AG04450 (cell line): ENCODE measurements around the gene HOXA9. TPM values are rescaled to one million over a fixed set of nuclear protein-coding genes. Genes with fewer than 3 reads are reported as not detected.

Experiments used
- CTCF ChIA-PET: fragments of 300-600, 350-600 bp; formaldehyde crosslinking; extraction: SDS; loops from one replicate; lab custom pipeline; 2022; ENCODE audit warnings: antibody characterized with exemption, inconsistent platforms; lab: Charles Lee
- POLR2A ChIA-PET: fragments of 350-600 bp; formaldehyde crosslinking; extraction: SDS; loops from one replicate; lab custom pipeline; 2021; ENCODE audit warnings: antibody characterized with exemption, inconsistent platforms; lab: Yijun Ruan, JAX
- DNase-seq: peaks from one replicate; pipeline ENCODE4 v3.0.0-alpha.2; 2011; ENCODE audit warnings: low read depth, low spot score
- H3K27ac ChIP-seq: one replicate; pipeline ENCODE4 v1.5.1; 2012; ENCODE audit warnings: low read depth, low read length, control low read depth
- H3K27me3 ChIP-seq: one replicate; pipeline ENCODE4 v1.6.0; 2012; ENCODE audit warnings: low read length; ENCODE audit not compliant: control insufficient read depth, insufficient read depth
- H3K4me3 ChIP-seq: 2 replicates; pipeline ENCODE4 v1.5.1; 2011; ENCODE audit warnings: mild to moderate bottlenecking, low read depth, low read length, control low read depth
- H3K9me3 ChIP-seq: 2 replicates; pipeline ENCODE4 v1.5.1; 2012; ENCODE audit warnings: low read length; ENCODE audit not compliant: control insufficient read depth, insufficient read depth
- polyA plus RNA-seq: library from polyadenylated mRNA; depleted of rRNA; stranded (reverse); fragments of >200 nt; gene quantifications from 2 replicates; pipeline ENCODE4 v1.2.3, GENCODE V29; 2011
- TF ChIP-seq, protein P1 (sequence below): IDR thresholded peaks from 2 replicates; pipeline ENCODE4 v1.5.1; 2011; ENCODE audit warnings: low read depth, low read length, control low read depth, inconsistent platforms

Gene HOXA9
- polyA plus RNA-seq, 1 experiment = 1.5 TPM

DNA sequence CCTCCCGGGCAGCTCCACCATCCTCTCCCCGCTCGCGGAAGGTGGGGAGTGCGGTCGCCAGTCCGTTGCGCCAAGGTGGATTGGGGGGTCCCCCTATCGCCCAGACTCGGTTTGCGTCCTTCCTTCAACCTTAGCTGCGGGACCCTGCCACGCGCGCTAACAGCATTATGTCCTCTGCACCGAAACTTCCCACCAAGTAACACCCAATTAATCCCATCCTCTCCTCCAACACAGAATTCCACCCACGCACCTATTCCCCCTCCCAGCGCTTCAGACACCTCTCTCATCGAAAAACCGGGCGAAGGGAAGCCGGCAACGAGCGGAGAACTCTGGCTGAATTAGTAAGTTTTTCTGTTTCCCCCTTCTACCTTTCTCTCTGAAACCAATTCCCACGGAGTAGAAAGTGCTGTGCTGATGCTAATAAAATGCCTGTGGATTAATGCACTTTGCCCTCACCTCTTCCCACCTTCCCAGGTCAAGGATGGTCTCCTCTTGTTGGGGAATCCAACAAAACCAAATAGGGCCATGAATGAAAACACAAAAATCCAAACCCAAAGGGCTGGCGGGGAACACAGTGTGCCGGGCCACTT, 13.9 kb downstream of the HOXA9 start:
- Histone ChIP-seq H3K9me3 (peaks cover 2% of the 10 kb centered on the region; the same call in 1 of the 2 replicates), H3K27me3 (peaks cover 6% of the 10 kb centered on the region), H3K27ac (peak overlapping the region; percentile 69), H3K4me3 (peak overlapping the region; percentile 73)
- ChIA-PET CTCF (interaction anchor here (0.8 to 5.6 kb wide), 13 partner anchors 10 to 953 kb away, joined by 3 to 24 read pairs (median 4); no protein-coding TSS in a partner anchor), POLR2A (interaction anchor here (0.6 to 2.1 kb wide), 6 partner anchors 31 to 951 kb away, joined by 3 to 5 read pairs (median 3); partner anchors contain the start of genes CBX3 and HNRNPA2B1)
- TF ChIP-seq, protein P1, sequence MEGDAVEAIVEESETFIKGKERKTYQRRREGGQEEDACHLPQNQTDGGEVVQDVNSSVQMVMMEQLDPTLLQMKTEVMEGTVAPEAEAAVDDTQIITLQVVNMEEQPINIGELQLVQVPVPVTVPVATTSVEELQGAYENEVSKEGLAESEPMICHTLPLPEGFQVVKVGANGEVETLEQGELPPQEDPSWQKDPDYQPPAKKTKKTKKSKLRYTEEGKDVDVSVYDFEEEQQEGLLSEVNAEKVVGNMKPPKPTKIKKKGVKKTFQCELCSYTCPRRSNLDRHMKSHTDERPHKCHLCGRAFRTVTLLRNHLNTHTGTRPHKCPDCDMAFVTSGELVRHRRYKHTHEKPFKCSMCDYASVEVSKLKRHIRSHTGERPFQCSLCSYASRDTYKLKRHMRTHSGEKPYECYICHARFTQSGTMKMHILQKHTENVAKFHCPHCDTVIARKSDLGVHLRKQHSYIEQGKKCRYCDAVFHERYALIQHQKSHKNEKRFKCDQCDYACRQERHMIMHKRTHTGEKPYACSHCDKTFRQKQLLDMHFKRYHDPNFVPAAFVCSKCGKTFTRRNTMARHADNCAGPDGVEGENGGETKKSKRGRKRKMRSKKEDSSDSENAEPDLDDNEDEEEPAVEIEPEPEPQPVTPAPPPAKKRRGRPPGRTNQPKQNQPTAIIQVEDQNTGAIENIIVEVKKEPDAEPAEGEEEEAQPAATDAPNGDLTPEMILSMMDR = no peak
- no peak for DNase-seq

GRCh38 chr7:27150568-27151340, 14.6 kb downstream of the HOXA9 start:
- TF ChIP-seq, protein P1 = peak; percentile 79
- peaks cover 2% of the 10 kb centered on the region; the same call in 1 of the 2 replicates for H3K9me3 ChIP-seq
- POLR2A ChIA-PET = interaction anchor here (0.6 to 2.1 kb wide), 8 partner anchors 10 to 951 kb away, joined by 3 to 5 read pairs (median 3); partner anchors contain the start of genes CBX3 and HNRNPA2B1
- H3K27me3 ChIP-seq = peaks cover 3% of the 10 kb centered on the region
- H3K27ac ChIP-seq = peak overlapping the region; percentile 69
- no peak for DNase-seq
- CTCF ChIA-PET = interaction anchor here (0.5 to 5.6 kb wide), 20 partner anchors 8 to 1289 kb away, joined by 3 to 24 read pairs (median 4); no protein-coding TSS in a partner anchor
- H3K4me3 ChIP-seq = peak overlapping the region; percentile 73

DNA sequence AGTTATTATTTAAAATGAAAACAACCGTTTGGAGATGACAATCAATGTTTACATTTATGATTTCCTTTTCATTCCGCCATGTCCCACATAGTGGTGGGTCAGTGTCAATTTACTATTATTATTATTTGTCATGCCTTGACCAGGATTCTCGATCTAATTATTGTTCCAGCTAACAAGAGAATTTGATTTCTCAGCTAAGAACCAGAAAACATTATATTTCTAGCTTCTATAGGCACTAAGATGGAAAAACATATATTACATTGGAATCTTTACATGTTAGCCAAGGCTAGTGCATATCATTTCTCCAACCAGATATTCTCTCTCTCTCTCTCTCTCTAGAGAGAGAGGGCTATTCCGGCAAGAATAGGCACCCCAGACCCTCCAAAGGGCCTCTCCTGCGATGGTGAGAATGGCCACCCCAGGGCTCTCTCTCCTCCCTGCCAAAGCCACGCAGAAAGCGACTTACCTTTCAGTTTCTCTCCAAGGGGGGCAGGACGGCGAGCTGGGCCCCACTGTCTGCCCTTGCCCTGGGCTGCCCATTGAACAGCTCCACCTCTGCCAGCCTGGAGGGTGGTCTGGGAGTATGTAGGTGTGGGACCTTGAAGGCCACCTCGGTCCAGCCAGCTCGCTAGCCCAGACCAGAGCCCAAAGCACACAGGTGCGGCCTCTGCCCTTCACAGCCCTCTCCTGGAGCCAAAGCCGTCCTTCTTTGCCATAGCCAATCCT, 15.3 kb downstream of the HOXA9 start:
- DNase-seq = no peak
- ChIA-PET CTCF (interaction anchor here (0.5 to 5.6 kb wide), 20 partner anchors 9 to 1288 kb away, joined by 3 to 24 read pairs (median 5); no protein-coding TSS in a partner anchor), POLR2A (interaction anchor here (0.6 to 2.1 kb wide), 4 partner anchors 9 to 950 kb away, joined by 3 to 5 read pairs (median 4); partner anchors contain the start of gene HNRNPA2B1)
- TF ChIP-seq, protein P1 = no peak
- Histone ChIP-seq H3K9me3 (peaks cover 2% of the 10 kb centered on the region; the same call in 1 of the 2 replicates), H3K4me3 (peak overlapping the region; percentile 73), H3K27ac (peak overlapping the region; percentile 52), H3K27me3 (peaks cover 3% of the 10 kb centered on the region)

- H3K27ac ChIP-seq = peak overlapping the region; percentile 90
- TF ChIP-seq, protein P1 = no peak
- no peaks in the 10 kb centered on the region for H3K27me3 ChIP-seq
- peaks cover 2% of the 10 kb centered on the region; the same call in 1 of the 2 replicates for H3K9me3 ChIP-seq
- no peak for DNase-seq
- ChIA-PET POLR2A (interaction anchor here (0.6 to 1.0 kb wide), 2 partner anchors 10 to 14 kb away, joined by 3 read pairs; no protein-coding TSS in a partner anchor), CTCF (interaction anchor here (0.6 to 5.6 kb wide), 13 partner anchors 8 to 1921 kb away, joined by 3 to 24 read pairs (median 6); partner anchors contain the start of genes HOXA7 and NPVF)
- peak overlapping the region; percentile 73 for H3K4me3 ChIP-seq
Observed at GRCh38 chr7:27148756-27149641, 16.3 kb downstream of the HOXA9 start.
